ENCODE data around the gene ART1.

- no peak for TF ChIP-seq REST (IDR thresholded peaks at IDR 0.05; ENCODE audit: insufficient read depth in 1 of 2, low read depth in 2 of 2, low read length in 2 of 2)
- TF ChIP-seq POLR2AphosphoS5 (IDR thresholded peaks at IDR 0.05; ENCODE audit: low read depth, low read length), result no peak
- TF ChIP-seq TAF1 (IDR thresholded peaks at IDR 0.05; ENCODE audit: borderline replicate concordance, insufficient read depth, low read length), result no peak
- no peak for TF ChIP-seq SIN3A (IDR thresholded peaks at IDR 0.05; ENCODE audit: borderline replicate concordance, insufficient read depth, low read length)
- TF ChIP-seq FOXP2 (optimal IDR thresholded peaks at IDR 0.05; ENCODE audit: borderline replicate concordance, extremely low read depth, extremely low read length, insufficient read depth), result no peak
These were observed 17.9 kb downstream of the ART1 start for GRCh38 chr11:3662856-3663255.
